GM23248 (cell line): Measurements from ENCODE around the gene IGF2BP1.

Source experiments
- EZH2 ChIP-seq: fragments of 200-600 bp; sonication (generic); IDR thresholded peaks from 2 replicates; pipeline ENCODE4 v1.6.1; 2018; ENCODE audit warnings: antibody characterized with exemption, mild to moderate bottlenecking; ENCODE audit not compliant: insufficient read depth, poor library complexity, severe bottlenecking
- EZH2phosphoT487 ChIP-seq: fragments of 200-600 bp; sonication (generic); IDR thresholded peaks from 2 replicates; pipeline ENCODE4 v1.6.1; 2018; ENCODE audit warnings: antibody characterized with exemption, moderate library complexity, mild to moderate bottlenecking, low read depth; ENCODE audit not compliant: insufficient read depth

DNA sequence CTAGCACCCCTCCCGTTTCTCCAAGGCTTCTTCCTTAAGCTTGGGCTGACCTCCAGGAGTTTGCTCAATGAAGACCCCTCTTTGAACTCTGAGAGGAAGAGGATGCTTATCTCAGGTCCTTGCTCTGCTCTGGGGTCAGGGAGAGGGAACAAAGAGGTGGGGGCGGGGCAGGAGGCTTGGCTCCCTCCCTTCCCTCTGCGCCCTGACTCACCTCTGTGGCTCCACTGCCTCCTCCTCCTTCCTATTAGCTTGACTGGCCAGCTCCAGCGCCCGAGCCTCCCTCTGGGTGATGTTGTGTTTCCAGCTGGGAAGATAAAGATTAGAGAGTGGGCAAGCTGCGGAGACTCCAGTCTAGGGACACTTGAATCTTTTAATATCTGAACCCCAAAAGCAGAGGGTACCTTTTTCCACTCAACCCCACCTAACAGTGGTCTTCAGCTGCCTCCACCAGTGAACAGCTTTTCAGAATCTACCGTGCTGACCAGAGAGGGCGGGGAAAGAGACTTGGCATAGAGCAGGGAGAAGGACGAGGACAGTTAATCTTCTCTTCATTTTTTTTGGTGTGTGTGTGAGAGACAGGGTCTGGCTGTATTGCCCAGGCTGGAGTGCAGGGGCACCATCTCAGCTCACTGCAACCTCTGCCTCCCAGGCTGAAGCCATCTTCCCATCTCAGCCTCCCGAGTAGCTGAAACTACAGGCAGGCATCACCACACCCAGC, 35.5 kb upstream of the IGF2BP1 start:
- TF ChIP-seq EZH2 (no peak), EZH2phosphoT487 (no peak)
